Prostate gland (tissue), 2 donors: ENCODE data around the gene KRTDAP. TPM values are rescaled to one million over a fixed set of nuclear protein-coding genes. Genes with fewer than 3 reads are reported as not detected.

ENCODE experiments used
- DNase-seq: peaks from one replicate; pipeline ENCODE4 v3.0.0-alpha.2; 2019; ENCODE audit warnings: low spot score
- H3K27ac ChIP-seq, 2 donors: fragments of 200-600 bp; sonication (generic); 2 replicates each; pipeline ENCODE4 v1.5.1; 2017 to 2019
- H3K27me3 ChIP-seq: fragments of 200-600 bp; sonication (generic); replicated peaks from 2 replicates; pipeline ENCODE4 v1.5.1; 2019; ENCODE audit not compliant: insufficient read depth
- H3K36me3 ChIP-seq, 2 donors: fragments of 200-600 bp; sonication (generic); 1 replicate in 1 of 2; 2 replicates in 1 of 2; pipeline versions ENCODE4 v1.5.1 to v1.8.1; 2017 to 2019
- H3K4me1 ChIP-seq: fragments of 200-600 bp; sonication (generic); replicated peaks from 2 replicates; pipeline ENCODE4 v1.5.1; 2019
- H3K4me3 ChIP-seq, 2 donors: fragments of 200-600 bp; sonication (generic); 2 replicates each; pipeline ENCODE4 v1.5.1; 2017 to 2019
- H3K9me3 ChIP-seq: fragments of 200-600 bp; sonication (generic); 2 replicates; pipeline ENCODE4 v1.5.1; 2017
- CTCF ChIP-seq, 4 experiments: fragments of 200-600 bp in 2 of 4; fragments of 450-650 bp in 2 of 4; sonication (generic) in 2 of 4; IDR thresholded peaks; 1 replicate in 3 of 4; 2 replicates in 1 of 4; pipeline ENCODE4 v1.5.1; 2016 to 2019; ENCODE audit warnings: antibody characterized with exemption in 4 of 4, mild to moderate bottlenecking in 2 of 4, moderate library complexity in 2 of 4
- POLR2A ChIP-seq: fragments of 450-650 bp; IDR thresholded peaks from one replicate; pipeline ENCODE4 v1.6.1; 2016; ENCODE audit warnings: antibody characterized with exemption, mild to moderate bottlenecking
- POLR2AphosphoS5 ChIP-seq: sonication (generic); formaldehyde crosslinking; IDR thresholded peaks from one replicate; pipeline ENCODE4 v1.6.1; 2017; ENCODE audit warnings: antibody characterized with exemption
- WGBS: methylation state at CpG from one replicate; pipeline ENCODE4 v1.1.5; 2018; 5-methylcytosine and 5-hydroxymethylcytosine counted together
- intact Hi-C: fragments of 100-400 bp; cut with DNase I; formaldehyde crosslinking; loops from one replicate; pipeline ENCODE4 v1.14.2; 2022
- total RNA-seq, 2 donors: library from RNA; depleted of rRNA; stranded (reverse); fragments of >200 nt; gene quantifications; one replicate each; pipeline ENCODE4 v1.1.0, GENCODE V29; 2016

Gene KRTDAP
- total RNA-seq, 2 donors from 2014 or later = 3.6 to 58.6 TPM

- Histone ChIP-seq H3K9me3 (no peaks in the 10 kb centered on the region), H3K27ac (no peak overlapping the region), H3K36me3 (no peaks in the 10 kb centered on the region), H3K27me3 (no peaks in the 10 kb centered on the region), H3K4me1 (no peaks in the 10 kb centered on the region), H3K4me3 (no peak overlapping the region)
- intact Hi-C loops = no loop called here
- 85% methylated on average over 4 of the region's 4 CpGs for WGBS
- no peak for DNase-seq
- TF ChIP-seq CTCF (IDR thresholded peaks at IDR 0.05) (no peak), POLR2A (no peak), POLR2AphosphoS5 (no peak)
Observed at GRCh38 chr19:35525873-35526272, 35.6 kb upstream of the KRTDAP start.

GRCh38 chr19:35524181-35524837 lies 34.0 kb upstream of the KRTDAP start:
- H3K4me3 ChIP-seq = no peak overlapping the region
- intact Hi-C loops = no loop called here
- DNase-seq = no peak
- no peaks in the 10 kb centered on the region for H3K9me3 ChIP-seq
- no peaks in the 10 kb centered on the region for H3K36me3 ChIP-seq
- TF ChIP-seq CTCF (IDR thresholded peaks at IDR 0.05) = no peak
- no peak for TF ChIP-seq POLR2A
- no peak for TF ChIP-seq POLR2AphosphoS5
- H3K4me1 ChIP-seq = no peaks in the 10 kb centered on the region
- H3K27me3 ChIP-seq = no peaks in the 10 kb centered on the region
- 37% methylated on average over 11 of the region's 11 CpGs for WGBS
- H3K27ac ChIP-seq = no peak overlapping the region

- H3K36me3 ChIP-seq = no peaks in the 10 kb centered on the region
- TF ChIP-seq POLR2AphosphoS5 (no peak), POLR2A (no peak), CTCF (IDR thresholded peaks at IDR 0.05) (no peak)
- H3K27me3 ChIP-seq = no peaks in the 10 kb centered on the region
- WGBS = 52% methylated on average over 12 of the region's 12 CpGs
- H3K4me1 ChIP-seq = no peaks in the 10 kb centered on the region
- no peak overlapping the region for H3K4me3 ChIP-seq
- intact Hi-C loops = no loop called here
- H3K9me3 ChIP-seq = no peaks in the 10 kb centered on the region
- H3K27ac ChIP-seq = no peak overlapping the region
- DNase-seq = no peak
Observed at GRCh38 chr19:35522745-35523327, 32.6 kb upstream of the KRTDAP start.

GRCh38 chr19:35521124-35521743 lies 31.0 kb upstream of the KRTDAP start:
- Histone ChIP-seq H3K9me3 (no peaks in the 10 kb centered on the region), H3K4me3 (no peak overlapping the region), H3K4me1 (no peaks in the 10 kb centered on the region), H3K27ac (no peak overlapping the region), H3K36me3 (no peaks in the 10 kb centered on the region), H3K27me3 (no peaks in the 10 kb centered on the region)
- 65% methylated on average over 15 of the region's 16 CpGs for WGBS
- TF ChIP-seq POLR2A (no peak), CTCF (IDR thresholded peaks at IDR 0.05) (no peak), POLR2AphosphoS5 (no peak)
- intact Hi-C loops = no loop called here
- no peak for DNase-seq

GRCh38 chr19:35519291-35519690 lies 29.0 kb upstream of the KRTDAP start:
- Histone ChIP-seq H3K36me3 (no peaks in the 10 kb centered on the region), H3K4me3 (no peak overlapping the region), H3K4me1 (no peaks in the 10 kb centered on the region), H3K27me3 (peaks cover 3% of the 10 kb centered on the region), H3K27ac (no peak overlapping the region), H3K9me3 (no peaks in the 10 kb centered on the region)
- WGBS = 29% methylated on average over 7 of the region's 7 CpGs
- no peak for TF ChIP-seq CTCF (IDR thresholded peaks at IDR 0.05)
- no peak for TF ChIP-seq POLR2A
- TF ChIP-seq POLR2AphosphoS5 = no peak
- no peak for DNase-seq
- intact Hi-C loops = no loop called here
